Measurements from ENCODE around the gene KPTN. TPM values are rescaled to one million over a fixed set of nuclear protein-coding genes. Genes with fewer than 3 reads are reported as not detected.
A peak's percentile ranks its signal among the peaks of the same experiment; 100 is the strongest.

KPTN gene
- total RNA-seq, 5 donors from 2014 or later (not counting 1 experiment from before 2014, with no cell fraction given), result 2.8 to 5.8 (median 5.4) TPM

DNA sequence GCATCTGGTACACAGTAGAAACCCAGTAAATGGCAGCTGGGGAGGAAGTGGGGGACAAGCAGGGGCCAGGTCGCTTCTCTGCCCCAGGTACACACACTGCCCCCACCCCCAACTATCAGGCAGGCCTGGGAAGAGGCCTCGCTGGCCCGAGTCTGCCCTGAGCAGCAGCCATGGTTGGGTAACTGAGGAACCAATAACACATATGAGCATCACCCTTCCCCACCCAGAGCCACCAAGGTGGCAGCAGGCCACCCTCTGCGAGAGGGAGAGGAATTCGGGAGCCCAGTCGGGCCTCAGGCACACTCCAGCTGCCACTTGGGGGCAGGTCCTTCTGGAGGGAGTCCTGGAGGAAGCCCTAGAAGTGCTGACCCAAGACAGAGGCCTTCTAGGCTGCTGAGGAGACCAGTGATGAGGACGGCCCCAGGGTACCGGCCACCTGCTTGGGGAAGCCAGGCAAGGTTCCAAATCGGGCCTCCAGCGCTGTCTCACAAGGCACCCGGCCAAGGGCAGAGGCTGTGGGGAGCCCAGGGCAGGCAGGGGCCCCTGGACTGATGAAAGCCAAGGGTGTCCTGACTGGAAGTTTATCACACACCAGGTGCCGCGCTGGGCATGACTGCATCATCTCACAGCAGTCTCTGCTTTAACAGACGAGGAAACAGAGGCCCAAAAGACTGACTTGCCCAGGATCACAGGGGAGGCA is 14.0 kb upstream of the KPTN start:
- Histone ChIP-seq H3K27ac (ENCODE audit: low read length) (no peak overlapping the region), H3K9me3 (no peaks in the 10 kb centered on the region), H3K27me3 (replicated peaks in 1 of 2; ENCODE audit: control insufficient read depth in 2 of 2, extremely low read depth in 1 of 2, insufficient read depth in 2 of 2, low read length in 1 of 2) (no peaks in the 10 kb centered on the region), H3K4me1 (ENCODE audit: control insufficient read depth in 1 of 2, extremely low read depth in 1 of 2, insufficient read depth in 2 of 2, low read length in 2 of 2) (peaks cover 0 to 4% of the 10 kb centered on the region in 2 experiments), H3K36me3 (ENCODE audit: control insufficient read depth in 2 of 2, extremely low read depth in 1 of 2, insufficient read depth in 1 of 2, low read length in 1 of 2) (peaks cover 8 to 84% of the 10 kb centered on the region in 2 donors), H3K4me3 (ENCODE audit: control insufficient read depth in 1 of 2, extremely low read depth in 1 of 2, low read length in 1 of 2) (no peak overlapping the region)
- H3K4me3 Mint-ChIP-seq, result no peak overlapping the region
- H3K36me3 Mint-ChIP-seq, result peaks cover 26% of the 10 kb centered on the region
- ChIA-PET CTCF (no interaction called here), POLR2A (no interaction called here)
- no peaks in the 10 kb centered on the region for H3K9me3 Mint-ChIP-seq
- no peaks in the 10 kb centered on the region for H3K27me3 Mint-ChIP-seq
- ATAC-seq (replicated peaks in 1 of 4), result no peak
- no peak for DNase-seq
- WGBS (ENCODE audit: insufficient coverage), result 97% methylated on average over 11 of the region's 14 CpGs
- no peak overlapping the region for H3K27ac Mint-ChIP-seq
- peaks cover 2 to 12% (median 12%) of the 10 kb centered on the region in 3 donors for H3K4me1 Mint-ChIP-seq

DNA sequence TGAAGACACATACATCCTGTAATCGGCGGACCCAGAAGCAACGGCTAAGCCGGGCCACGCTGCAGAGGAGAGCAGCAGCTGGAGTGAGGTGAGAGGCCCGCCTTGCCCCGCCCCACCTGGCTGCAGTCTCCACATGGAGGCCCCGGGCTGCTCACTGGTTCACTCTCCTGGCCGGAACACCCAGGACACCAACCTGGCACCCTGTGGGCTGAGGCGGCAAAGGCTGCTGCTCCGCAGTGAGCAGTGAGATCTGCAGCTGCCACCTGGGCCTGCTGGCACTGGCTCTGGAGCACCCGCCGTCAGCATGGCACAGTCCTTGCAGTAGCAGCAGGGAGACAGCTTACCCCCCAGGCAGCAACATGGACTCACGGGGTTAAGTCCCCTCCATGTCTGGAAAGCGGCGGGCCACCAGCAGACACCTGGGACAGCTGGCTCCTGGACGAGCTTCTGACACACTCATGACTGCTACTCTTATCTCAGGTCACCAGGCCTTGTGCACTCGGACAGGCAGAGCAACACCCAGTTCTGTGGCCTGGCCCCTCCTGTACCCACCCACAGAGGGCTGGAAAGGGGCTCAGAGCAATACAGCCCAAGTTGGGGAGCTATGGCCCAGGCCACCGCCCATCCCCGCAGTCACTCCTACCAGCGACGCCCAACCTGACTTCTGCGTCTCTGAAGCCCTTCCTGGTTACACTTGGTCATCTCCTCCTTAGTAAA is 13.2 kb upstream of the KPTN start:
- peaks cover 5 to 78% of the 10 kb centered on the region in 2 donors for H3K36me3 ChIP-seq (ENCODE audit: control insufficient read depth in 2 of 2, extremely low read depth in 1 of 2, insufficient read depth in 1 of 2, low read length in 1 of 2)
- 91% methylated on average over 21 of the region's 23 CpGs for WGBS (ENCODE audit: insufficient coverage)
- ChIA-PET CTCF (no interaction called here), POLR2A (interaction anchor here in 1 of 2 donors (0.6 kb wide), 1 partner anchor 129 kb away, joined by 3 read pairs; no protein-coding TSS in a partner anchor)
- H3K4me1 ChIP-seq (ENCODE audit: control insufficient read depth in 1 of 2, extremely low read depth in 1 of 2, insufficient read depth in 2 of 2, low read length in 2 of 2), result peaks cover 0 to 4% of the 10 kb centered on the region in 2 experiments
- no peaks in the 10 kb centered on the region for H3K27me3 ChIP-seq (replicated peaks in 1 of 2; ENCODE audit: control insufficient read depth in 2 of 2, extremely low read depth in 1 of 2, insufficient read depth in 2 of 2, low read length in 1 of 2)
- Mint-ChIP-seq H3K27me3 (no peaks in the 10 kb centered on the region), H3K4me1 (peaks cover 2 to 12% (median 10%) of the 10 kb centered on the region in 3 donors), H3K4me3 (no peak overlapping the region), H3K36me3 (peaks cover 25% of the 10 kb centered on the region), H3K27ac (no peak overlapping the region), H3K9me3 (no peaks in the 10 kb centered on the region)
- H3K4me3 ChIP-seq (ENCODE audit: control insufficient read depth in 1 of 2, extremely low read depth in 1 of 2, low read length in 1 of 2), result no peak overlapping the region
- ATAC-seq (replicated peaks in 1 of 4) (no peak), DNase-seq (no peak)
- no peak overlapping the region for H3K27ac ChIP-seq (ENCODE audit: low read length)
- no peaks in the 10 kb centered on the region for H3K9me3 ChIP-seq

DNA sequence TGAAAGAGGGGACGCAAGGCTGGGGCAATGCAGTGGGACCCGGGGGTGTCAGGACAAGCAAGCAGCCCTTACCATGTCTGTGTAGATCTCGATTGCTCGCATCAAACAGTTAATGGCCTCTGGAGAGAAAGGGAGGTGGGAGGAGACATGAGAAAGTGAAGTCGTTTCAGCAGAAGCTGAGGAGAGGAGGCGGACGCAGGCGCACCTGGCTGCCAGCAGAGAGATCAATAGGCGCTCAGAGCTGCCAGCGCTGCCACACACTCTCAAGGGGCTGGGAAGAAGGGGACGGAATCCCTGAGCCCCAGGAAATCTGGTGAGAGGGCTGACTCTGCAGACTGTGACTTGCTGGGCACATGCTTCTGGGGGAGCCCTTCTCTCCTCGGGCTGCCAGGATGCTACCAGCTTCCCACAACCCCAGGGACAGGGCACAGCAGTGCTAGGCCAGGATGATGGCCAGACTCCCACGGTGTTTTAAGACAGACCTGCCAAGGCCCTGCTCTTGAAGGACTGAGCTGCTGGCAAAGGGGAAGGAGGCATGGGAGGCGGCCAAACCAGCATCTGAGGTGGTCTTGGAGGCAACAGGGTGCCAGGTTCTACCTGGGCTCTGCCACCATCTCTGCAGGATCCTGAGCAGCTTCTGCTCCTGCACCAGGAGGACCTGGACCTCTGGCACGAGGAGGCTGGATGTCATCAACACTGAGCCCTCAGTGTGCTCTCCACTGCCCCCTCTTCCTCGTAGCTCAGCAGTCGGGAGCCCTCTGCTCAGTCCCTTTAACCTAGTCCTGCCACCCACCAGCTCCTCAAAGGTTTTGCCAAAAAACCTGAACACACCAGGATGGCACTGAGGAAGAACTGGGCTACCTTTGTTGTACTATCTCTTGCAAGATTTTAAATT is 11.7 kb upstream of the KPTN start:
- CTCF ChIA-PET, result no interaction called here
- WGBS (ENCODE audit: insufficient coverage), result 55% methylated on average over 14 of the region's 17 CpGs
- ATAC-seq (replicated peaks in 1 of 4) (no peak), DNase-seq (no peak)
- H3K4me1 Mint-ChIP-seq, result peaks cover 2 to 10% (median 5%) of the 10 kb centered on the region in 3 donors
- no peaks in the 10 kb centered on the region for H3K9me3 Mint-ChIP-seq
- no peaks in the 10 kb centered on the region for H3K27me3 Mint-ChIP-seq
- Histone ChIP-seq H3K27me3 (replicated peaks in 1 of 2; ENCODE audit: control insufficient read depth in 2 of 2, extremely low read depth in 1 of 2, insufficient read depth in 2 of 2, low read length in 1 of 2) (no peaks in the 10 kb centered on the region), H3K36me3 (ENCODE audit: control insufficient read depth in 2 of 2, extremely low read depth in 1 of 2, insufficient read depth in 1 of 2, low read length in 1 of 2) (peaks cover 5 to 77% of the 10 kb centered on the region in 2 donors), H3K4me1 (ENCODE audit: control insufficient read depth in 1 of 2, extremely low read depth in 1 of 2, insufficient read depth in 2 of 2, low read length in 2 of 2) (peaks cover 0 to 4% of the 10 kb centered on the region in 2 experiments), H3K4me3 (ENCODE audit: control insufficient read depth in 1 of 2, extremely low read depth in 1 of 2, low read length in 1 of 2) (no peak overlapping the region), H3K27ac (ENCODE audit: low read length) (no peak overlapping the region), H3K9me3 (no peaks in the 10 kb centered on the region)
- no peak overlapping the region for H3K4me3 Mint-ChIP-seq
- peak overlapping the region in 1 of 2 donors; percentile 39 for H3K27ac Mint-ChIP-seq
- POLR2A ChIA-PET, result no interaction called here
- peaks cover 18% of the 10 kb centered on the region for H3K36me3 Mint-ChIP-seq

DNA sequence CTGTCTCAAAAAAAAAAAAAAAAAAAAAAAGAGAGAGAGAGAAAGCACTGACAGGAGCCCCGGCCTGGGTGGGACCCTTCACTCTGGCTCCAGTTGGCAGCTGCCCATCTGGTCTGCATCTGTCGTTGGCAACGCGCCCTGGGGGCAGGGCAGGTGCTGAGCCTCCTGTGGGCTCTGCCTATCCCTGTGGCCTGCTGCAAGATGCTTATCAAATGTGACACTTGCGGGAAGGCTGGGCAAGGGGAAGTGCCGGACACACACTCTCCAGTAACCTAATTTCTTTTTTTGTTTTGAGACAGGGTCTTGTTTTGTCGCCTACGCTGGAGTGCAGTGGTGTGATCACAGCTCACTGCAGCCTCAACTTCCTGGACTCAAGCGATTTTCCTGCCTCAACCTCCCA is 10.7 kb upstream of the KPTN start:
- POLR2A ChIA-PET, result no interaction called here
- no peak overlapping the region for H3K4me3 Mint-ChIP-seq
- CTCF ChIA-PET, result interaction anchor here (0.6 to 0.9 kb wide), 2 partner anchors 11 to 66 kb away, joined by 3 to 4 read pairs; no protein-coding TSS in a partner anchor

DNA sequence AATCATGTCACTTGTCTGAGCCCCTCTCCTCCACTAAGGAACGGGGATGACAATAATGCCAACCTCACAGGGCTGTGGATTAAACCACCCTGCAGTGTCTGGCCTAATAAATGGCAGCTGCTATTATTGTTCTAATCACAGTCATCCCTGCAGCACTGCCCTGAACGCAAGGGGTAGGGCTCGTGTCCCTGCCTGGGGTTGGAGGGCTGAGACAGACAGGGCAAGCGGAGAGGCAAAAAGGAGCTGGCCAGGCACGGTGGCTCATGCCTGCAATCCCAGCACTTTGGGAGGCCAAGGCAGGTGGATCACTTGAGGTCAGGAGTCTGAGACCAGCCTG is 10.2 kb upstream of the KPTN start:
- Histone ChIP-seq H3K4me3 (ENCODE audit: control insufficient read depth in 1 of 2, extremely low read depth in 1 of 2, low read length in 1 of 2) (no peak overlapping the region), H3K9me3 (no peaks in the 10 kb centered on the region), H3K27me3 (replicated peaks in 1 of 2; ENCODE audit: control insufficient read depth in 2 of 2, extremely low read depth in 1 of 2, insufficient read depth in 2 of 2, low read length in 1 of 2) (no peaks in the 10 kb centered on the region), H3K27ac (ENCODE audit: low read length) (no peak overlapping the region), H3K36me3 (ENCODE audit: control insufficient read depth in 2 of 2, extremely low read depth in 1 of 2, insufficient read depth in 1 of 2, low read length in 1 of 2) (peaks cover 14 to 74% of the 10 kb centered on the region in 2 donors), H3K4me1 (ENCODE audit: control insufficient read depth in 1 of 2, extremely low read depth in 1 of 2, insufficient read depth in 2 of 2, low read length in 2 of 2) (peaks cover 0 to 4% of the 10 kb centered on the region in 2 experiments)
- ATAC-seq (replicated peaks in 1 of 4), result no peak
- ChIA-PET CTCF (interaction anchor here in 1 of 2 donors (0.9 kb wide), 1 partner anchor 11 kb away, joined by 4 read pairs; no protein-coding TSS in a partner anchor), POLR2A (no interaction called here)
- 100% methylated on average over 2 of the region's 5 CpGs for WGBS (ENCODE audit: insufficient coverage)
- Mint-ChIP-seq H3K36me3 (peaks cover 17% of the 10 kb centered on the region), H3K4me1 (peaks cover 2 to 10% (median 5%) of the 10 kb centered on the region in 3 donors), H3K4me3 (no peak overlapping the region), H3K27me3 (no peaks in the 10 kb centered on the region), H3K9me3 (no peaks in the 10 kb centered on the region), H3K27ac (no peak overlapping the region)
- no peak for DNase-seq

More for the DNA sequence above, 10.7 kb upstream of the KPTN start:
- DNase-seq (no peak), ATAC-seq (replicated peaks in 1 of 4) (no peak)
- H3K27me3 Mint-ChIP-seq, result no peaks in the 10 kb centered on the region
- H3K4me1 Mint-ChIP-seq, result peaks cover 2 to 10% (median 5%) of the 10 kb centered on the region in 3 donors
- Histone ChIP-seq H3K4me3 (ENCODE audit: control insufficient read depth in 1 of 2, extremely low read depth in 1 of 2, low read length in 1 of 2) (no peak overlapping the region), H3K27me3 (replicated peaks in 1 of 2; ENCODE audit: control insufficient read depth in 2 of 2, extremely low read depth in 1 of 2, insufficient read depth in 2 of 2, low read length in 1 of 2) (no peaks in the 10 kb centered on the region), H3K9me3 (no peaks in the 10 kb centered on the region), H3K4me1 (ENCODE audit: control insufficient read depth in 1 of 2, extremely low read depth in 1 of 2, insufficient read depth in 2 of 2, low read length in 2 of 2) (peaks cover 0 to 4% of the 10 kb centered on the region in 2 experiments), H3K27ac (ENCODE audit: low read length) (no peak overlapping the region), H3K36me3 (ENCODE audit: control insufficient read depth in 2 of 2, extremely low read depth in 1 of 2, insufficient read depth in 1 of 2, low read length in 1 of 2) (peaks cover 8 to 75% of the 10 kb centered on the region in 2 donors)
- H3K36me3 Mint-ChIP-seq, result peaks cover 16% of the 10 kb centered on the region
- WGBS (ENCODE audit: insufficient coverage), result 79% methylated on average over 4 of the region's 9 CpGs
- H3K9me3 Mint-ChIP-seq, result no peaks in the 10 kb centered on the region
- H3K27ac Mint-ChIP-seq, result peak overlapping the region in 1 of 2 donors; percentile 39

Measured in T-cell (primary cell).